HL-60/S4 treated with phorbol 12-myristate 13-acetate at 8.2 ng/mL for 4 days and 3 days (cell line): Measurements from ENCODE around the gene CLEC4E.
"Not testable (repeated sequence)": the region's sequence is repeated elsewhere in the genome, so short reads cannot be mapped to it uniquely, and the experiment has no call there.

Experiments
- in situ Hi-C: fragments of 300-500 bp; cut with MboI; formaldehyde crosslinking; loops from 2 replicates; pipeline ENCODE4 v1.15.0; 2022; ENCODE audit warnings: low sequenced_read_pairs

Gene CLEC4E

DNA sequence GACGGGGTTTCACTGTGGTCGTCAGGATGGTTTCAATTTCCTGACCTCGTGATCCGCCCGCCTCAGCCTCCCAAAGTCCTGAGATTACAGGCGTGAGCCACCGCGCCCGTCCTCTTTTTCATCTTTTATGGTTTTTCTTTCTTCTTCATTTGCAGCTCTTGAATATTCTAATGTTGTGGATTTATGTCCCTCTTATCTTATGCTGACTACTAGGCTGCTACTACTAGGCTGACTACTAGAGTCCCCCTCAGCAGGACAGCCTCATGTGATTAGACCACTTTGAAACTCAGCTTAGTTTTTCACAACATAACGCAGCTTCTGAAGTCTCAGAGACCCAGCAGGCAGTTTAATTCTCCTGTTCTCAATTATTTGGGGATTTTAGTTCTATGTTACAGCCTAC, 857 bp upstream of the CLEC4E start:
- in situ Hi-C loops: no loop called here

DNA sequence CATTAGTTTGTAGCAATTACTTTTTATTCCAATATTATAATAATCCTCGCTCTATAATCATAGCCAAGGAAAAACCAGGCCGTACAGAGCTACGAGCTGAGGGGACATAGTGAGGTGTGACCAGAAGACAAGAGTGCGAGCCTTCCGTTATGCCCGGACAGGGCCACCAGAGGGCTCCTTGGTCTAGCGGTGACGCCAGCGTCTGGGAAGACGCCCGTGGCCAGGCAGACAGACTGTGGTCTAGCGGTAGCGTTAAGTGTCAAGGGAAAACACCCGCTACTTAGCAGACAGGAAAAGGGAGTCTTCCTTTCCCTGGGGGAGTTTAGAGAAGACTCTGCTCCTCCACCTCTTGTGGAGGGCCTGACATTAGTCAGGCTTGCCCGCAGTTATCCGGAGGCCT, 2.9 kb downstream of the CLEC4E start:
- in situ Hi-C loops: not testable (repeated sequence)

DNA sequence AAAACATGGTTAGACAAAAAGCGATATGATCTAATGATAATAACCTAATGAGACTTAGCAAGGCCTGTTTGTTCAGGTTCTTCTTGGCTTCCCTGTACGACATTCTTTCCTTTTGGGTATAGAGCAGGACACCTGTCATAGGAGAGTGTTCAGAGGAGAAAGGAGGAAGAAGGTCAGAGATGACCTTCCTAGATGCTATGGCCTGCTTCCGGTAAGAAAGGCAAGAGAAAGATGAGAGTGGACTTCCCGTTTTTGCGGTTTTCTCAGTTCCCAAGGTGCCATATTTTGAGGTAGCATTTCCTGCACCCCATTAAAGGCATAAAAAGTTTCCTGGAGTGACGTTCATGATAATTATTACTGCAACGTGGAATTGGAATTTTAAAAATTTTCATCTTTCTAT, 8.7 kb downstream of the CLEC4E start:
- in situ Hi-C loops: no loop called here

DNA sequence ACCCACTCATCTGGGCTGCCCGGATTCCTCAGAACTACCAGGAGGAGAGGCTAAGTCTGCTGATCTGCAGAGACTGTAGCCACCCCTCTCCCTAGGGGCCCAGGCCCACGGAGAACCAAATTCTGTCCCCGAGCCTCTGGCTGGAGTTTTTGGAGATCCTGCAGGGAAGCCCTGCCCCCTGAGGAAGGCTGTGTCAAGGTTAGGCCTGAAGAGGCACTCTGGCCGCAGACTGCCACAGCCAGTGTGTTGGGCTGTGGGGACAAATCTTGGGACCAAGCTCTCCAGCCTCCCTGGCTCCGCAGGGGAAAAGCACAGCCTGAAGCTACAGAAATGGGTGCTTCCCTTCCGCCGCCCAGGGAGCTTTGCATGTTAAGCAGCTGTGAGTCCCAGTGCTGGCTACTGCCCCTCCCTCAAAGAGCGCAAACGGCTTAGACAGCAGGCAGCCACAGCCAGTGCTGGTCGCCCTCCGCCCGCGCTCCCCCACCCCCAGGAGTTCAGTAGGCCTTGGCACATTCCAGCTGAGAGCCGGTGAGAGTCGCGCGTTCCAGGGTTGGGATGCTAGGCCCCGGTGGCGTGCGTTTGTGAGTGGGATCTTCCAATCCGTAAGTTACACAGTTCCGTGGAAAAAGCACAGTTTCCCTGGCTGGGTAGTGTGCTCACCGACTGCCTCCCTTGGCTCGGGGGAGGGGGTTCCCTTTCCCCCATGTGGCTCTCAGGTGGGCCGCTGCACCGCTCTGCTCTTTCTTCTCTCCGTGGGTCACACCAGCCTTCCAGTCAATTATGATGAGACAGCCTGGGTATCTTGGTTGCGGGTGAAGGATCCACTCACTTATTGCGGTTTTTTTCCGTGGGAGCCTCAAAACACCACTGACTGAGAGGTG, 13.2 kb downstream of the CLEC4E start:
- in situ Hi-C loops: no loop called here

DNA sequence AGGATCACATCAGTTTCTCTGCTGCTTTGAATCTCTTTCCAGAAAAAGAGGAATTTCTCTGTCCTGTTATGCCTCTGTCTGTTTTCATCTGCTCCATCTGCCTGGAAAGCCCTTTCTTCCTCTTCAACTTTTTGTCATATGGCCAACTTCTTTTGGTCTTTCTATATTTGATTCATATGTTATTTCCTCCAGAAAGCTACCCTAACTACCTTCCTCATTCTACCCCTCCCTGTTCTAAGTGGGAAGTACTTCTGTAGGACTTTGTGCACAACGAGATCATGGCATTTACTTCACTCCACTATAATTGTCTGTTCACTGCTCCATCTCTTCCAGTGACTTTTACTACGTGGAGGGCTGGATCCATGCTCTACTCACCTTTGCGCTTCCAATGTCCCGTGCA, 21.5 kb downstream of the CLEC4E start:
- in situ Hi-C loops: no loop called here

DNA sequence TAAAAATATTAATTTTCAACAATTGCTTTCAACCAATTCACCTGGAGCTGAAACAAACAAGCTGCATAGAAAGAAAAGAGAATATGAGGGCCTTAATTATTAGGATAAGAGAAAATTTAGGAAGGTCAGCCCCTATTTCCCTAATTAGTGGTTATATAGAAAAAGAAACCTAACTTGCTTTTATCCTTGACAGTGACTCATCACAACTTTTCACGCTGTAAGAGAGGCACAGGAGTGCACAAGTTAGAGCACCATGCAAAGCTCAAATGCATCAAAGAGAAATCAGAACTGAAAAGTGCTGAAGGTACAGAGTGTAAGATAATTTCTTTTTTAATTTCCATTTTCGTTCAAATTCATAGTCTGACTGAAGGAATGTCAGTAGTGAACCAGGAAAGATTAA, 22.7 kb downstream of the CLEC4E start:
- in situ Hi-C loops: no loop called here

DNA sequence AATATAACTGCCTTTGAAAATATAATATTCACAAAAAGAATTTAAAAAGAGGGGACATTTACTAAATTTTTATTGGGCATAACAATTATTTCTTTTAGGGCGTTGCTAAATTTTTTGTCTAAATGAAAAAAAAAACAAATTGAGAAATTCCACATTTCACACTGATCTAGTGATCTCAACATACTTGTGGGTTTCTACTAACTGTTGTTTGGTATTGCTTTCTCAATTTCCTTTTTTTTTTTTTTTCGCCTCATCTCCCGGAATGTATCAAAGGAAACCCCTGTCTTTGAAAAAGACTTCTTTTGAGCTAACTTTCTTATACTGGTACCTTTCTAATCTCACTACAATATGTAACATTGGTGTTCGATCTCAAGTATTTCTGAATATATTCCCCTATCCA, 27.4 kb downstream of the CLEC4E start, which contains the start of gene CLEC4D:
CLEC4D (plus strand) TSS at position 248 of the 400 bp plus-strand sequence. CDS start 230 bp downstream, outside the sequence.
- in situ Hi-C loops: no loop called here

DNA sequence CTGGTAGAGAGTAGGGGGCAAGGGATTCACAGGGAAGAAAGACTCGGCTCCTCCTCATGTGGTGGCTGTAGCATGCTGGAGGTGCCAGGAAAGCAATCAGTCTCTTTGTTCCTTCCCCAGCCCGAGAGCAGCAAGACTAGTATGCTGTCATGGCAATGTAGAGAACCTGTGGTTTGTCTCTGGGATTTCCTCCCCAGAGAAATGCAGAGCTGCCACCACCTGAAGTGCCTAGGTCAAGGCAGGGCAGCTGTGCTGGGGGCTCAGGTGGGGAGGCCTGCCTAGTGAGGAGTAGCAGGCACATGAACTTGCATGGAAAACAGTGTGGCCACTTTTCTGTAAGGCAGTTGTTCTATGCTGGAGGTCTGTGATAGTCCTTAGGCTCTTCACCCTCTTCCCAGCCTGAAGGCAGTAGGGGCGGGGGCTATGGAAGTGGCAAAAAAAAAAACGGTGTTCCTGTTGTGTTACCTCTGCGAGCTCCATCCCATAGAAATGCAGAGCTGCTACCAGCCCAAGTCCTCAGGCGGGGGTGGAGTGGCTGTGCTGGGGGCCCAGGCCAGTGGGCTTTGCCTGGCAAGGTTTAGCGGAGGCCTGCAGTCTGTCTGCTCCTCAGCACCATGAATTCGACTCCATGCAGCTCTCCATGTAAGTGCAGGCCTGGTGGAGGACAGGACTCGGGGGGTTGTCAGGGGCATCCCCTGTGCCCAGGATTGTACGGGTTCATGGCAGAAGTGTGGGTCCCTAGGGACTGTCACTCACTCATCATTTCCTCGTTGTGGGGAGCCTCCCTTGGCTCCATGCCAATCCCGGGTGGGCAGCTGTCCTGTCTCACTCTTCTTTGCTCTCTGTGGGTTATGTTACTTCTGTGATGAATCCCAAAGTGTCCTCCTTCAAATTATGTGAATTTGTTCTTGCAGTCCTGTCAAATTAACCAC, 31.5 kb downstream of the CLEC4E start:
- in situ Hi-C loops: no loop called here

DNA sequence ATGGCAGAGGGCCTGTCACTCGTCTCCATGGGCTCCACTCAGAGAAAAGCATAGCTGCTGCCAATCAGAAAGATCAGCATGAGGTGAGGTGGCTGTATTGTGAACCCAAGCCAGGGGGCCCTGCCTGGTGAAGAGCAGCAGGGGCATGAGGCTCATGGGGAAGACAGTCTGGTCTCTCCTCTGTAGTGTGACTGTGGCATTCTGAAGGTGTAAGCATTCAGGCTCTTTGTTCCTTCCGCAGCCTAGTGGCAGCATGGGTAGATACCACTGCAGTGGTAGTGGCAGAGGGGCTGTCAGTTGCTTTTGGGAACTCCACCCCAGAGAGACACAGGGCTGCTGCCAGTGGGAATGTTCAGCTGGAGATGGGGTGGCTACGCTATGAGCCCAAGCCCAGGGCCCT, 32.5 kb downstream of the CLEC4E start:
- in situ Hi-C loops: no loop called here

DNA sequence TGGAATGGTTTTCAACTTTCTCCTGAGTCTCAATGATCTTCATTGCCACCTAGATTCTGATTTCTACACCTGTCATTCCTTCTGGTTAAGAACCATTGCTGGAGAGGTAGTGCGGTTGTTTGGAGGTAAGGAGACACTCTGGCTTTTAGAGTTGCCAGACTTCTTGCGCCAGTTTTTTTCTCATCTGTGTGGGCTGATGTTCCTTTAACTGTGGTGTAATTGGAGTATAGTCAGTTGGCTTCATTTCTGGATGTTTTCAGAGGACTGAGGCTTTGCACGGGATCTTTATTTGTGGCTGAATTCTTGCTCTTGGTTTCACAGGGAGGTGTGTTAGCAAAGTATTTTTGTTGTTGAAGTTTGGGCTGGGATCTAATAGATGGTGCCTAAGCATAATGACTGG, 33.1 kb downstream of the CLEC4E start:
- in situ Hi-C loops: no loop called here

DNA sequence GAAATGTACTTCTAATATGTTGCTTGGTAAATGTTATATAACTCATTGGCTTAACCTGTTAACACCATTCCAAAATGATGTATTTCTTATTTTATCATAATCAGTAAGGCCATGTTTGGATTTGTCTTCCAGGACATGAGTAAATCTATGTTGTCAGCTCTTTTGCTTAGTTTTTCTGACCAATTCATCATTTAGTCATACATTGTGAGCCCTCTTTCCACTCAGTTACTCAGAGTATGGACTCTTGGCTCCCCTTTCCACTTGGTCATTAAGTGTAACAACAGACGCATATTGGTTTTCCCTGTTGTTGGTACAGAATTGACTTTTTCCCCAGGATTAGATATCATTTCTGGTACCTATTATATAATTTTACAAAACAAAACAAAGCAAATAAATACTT, 36.4 kb downstream of the CLEC4E start:
- in situ Hi-C loops: no loop called here

DNA sequence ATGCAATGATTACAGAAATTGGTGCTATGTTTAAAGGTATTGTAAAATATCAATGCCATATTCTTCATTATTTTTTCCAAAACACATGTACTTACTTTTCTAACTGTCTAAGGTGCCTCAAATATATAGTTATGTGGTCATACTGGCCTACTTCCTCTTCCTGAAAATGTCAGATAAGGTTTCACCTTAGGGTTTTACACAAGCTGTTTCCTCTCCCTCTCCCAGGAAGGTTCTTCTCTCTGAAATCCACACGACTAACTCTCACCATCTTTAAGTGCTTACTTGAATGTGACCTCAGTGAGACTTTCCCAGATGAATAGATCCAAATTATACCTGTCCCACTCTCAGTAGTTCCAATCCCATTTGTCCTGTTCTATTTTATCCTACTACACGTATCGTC, 39.0 kb downstream of the CLEC4E start:
- in situ Hi-C loops: no loop called here

DNA sequence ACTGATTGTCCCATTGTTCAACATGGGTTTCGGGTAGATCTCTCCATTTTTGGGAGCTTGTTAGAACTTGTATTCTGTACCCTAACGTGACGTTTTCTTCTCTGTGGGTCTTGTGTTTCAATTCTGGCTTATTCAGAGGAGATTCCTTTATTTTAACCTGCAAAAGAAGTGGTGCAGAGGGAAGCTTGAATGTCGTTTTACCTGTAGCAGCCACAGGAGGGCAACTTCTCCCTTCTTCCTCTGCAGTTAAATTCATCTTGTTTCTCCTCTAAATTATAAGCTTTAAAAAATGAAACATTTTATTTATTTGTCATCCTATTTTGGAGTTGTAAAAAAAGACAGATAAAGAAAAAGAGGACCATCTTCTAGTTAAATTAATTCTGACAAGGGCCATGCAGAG, 41.1 kb downstream of the CLEC4E start:
- in situ Hi-C loops: no loop called here

DNA sequence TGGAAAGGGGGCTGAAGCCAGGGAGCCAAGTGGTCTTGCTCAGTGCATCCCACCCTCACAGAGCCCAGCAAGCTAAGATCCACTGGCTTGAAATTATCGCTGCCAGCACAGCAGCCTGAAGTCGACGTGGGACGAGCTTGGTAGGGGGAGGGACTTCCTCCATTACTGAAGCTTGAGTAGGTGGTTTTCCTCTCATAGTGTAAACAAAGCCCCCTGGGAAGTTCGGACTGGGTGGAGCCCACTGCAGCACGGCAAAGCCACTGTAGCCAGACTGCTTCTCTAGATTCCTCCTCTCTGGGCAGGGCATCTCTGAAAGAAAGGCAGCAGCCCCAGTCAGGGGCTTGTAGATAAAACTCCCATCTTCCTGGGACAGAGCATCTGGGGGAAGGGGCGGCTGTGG, 44.6 kb downstream of the CLEC4E start:
- in situ Hi-C loops: not testable (repeated sequence)

DNA sequence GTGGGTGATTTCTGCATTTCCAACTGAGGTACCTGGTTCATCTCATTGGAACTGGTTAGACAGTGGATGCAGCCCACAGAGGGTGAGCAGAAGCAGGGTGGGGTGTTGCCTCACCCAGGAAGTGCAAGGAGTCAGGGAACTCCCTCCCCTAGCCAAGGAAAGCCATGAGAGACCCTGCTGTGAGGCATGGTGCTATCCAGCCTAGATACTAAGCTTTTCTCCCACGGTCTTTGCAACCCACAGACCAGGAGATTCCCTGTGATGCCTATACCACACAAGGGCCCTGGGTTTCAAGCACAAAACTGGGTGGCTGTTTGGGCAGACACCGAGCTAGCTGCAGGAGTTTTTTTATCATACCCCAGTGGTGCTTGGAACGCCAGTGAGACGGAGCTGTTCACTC, 45.0 kb downstream of the CLEC4E start:
- in situ Hi-C loops: not testable (repeated sequence)

DNA sequence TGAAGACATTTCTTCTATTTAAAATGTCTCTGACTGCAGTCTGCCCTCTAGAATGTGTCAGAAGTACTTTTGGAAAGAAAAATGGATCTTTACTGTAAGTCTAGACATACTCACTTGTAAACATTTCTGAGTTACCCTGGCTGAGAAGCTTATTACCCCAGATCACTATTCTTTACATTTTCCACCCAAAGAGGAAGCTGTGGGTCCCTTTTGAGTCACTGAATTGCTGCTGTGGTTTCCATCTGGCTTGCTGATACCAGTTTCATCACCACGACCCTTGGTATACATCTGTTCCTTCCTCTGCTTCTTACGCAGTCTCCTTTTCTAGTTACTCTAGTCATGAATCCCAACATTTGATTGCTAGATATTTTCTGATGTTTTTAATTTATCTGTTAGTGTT, 47.6 kb downstream of the CLEC4E start:
- in situ Hi-C loops: no loop called here

DNA sequence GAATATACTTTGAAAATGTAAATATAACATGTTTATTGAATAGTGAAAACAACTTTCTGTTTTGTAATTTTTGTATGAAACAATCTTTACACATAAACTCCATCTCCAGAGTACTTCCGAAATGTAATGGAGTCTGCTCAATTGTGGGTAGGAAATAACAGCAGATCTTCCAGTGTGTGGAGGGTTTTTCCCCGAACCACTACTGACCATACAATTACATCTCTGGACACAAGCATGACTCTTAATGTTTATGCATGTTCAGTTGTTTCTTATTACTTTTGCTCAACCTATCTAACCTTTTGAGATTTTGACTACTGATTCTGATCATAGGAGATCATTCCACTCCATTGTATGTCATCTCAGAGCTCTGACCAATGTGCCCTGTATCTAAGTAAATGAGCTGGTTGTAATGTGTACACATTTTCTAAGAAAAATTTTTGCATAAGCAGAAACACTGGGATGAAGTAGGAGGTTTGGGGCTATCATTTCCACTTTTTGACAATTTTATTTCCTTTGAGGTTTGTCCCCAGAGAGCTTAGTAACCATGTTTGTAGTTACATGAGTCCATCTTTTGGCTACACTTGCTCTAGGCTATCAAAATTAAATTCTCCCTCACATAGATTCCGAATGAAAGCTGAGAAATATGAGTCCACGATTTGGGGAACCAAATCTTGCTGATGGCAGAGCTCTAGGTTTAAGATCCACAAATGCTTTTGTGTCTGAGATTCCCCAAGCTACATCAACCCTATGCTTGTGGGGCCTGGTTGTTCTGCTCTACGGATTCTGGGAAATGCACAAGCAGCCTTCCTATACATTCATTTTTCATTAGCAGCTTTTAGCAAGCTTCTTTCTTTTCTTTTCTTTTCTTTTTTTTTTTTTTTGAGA, 48.8 kb downstream of the CLEC4E start:
- in situ Hi-C loops: no loop called here
